HEK293 (cell line): ENCODE results near the gene MORN1.

Experiments
- CTCF ChIP-seq: fragments of 450-650 bp; formaldehyde crosslinking; IDR thresholded peaks from 2 replicates; pipeline ENCODE4 v1.5.1; 2016; ENCODE audit warnings: missing biosample characterization, missing genetic modification characterization
- INSM2 ChIP-seq: fragments of 450-650 bp; formaldehyde crosslinking; IDR thresholded peaks from 2 replicates; pipeline ENCODE4 v1.5.1; 2016; ENCODE audit warnings: missing biosample characterization, missing genetic modification characterization
- KLF8 ChIP-seq: fragments of 450-650 bp; formaldehyde crosslinking; IDR thresholded peaks from 2 replicates; pipeline ENCODE4 v1.5.1; 2016; ENCODE audit warnings: missing biosample characterization, missing genetic modification characterization
- REST ChIP-seq: fragments of 450-650 bp; formaldehyde crosslinking; IDR thresholded peaks from 2 replicates; pipeline ENCODE4 v1.5.1; 2016; ENCODE audit warnings: missing biosample characterization, missing genetic modification characterization
- SP7 ChIP-seq: fragments of 450-650 bp; formaldehyde crosslinking; IDR thresholded peaks from 2 replicates; pipeline ENCODE4 v1.5.1; 2016; ENCODE audit warnings: missing biosample characterization, missing genetic modification characterization
- TSHZ1 ChIP-seq: fragments of 450-650 bp; formaldehyde crosslinking; IDR thresholded peaks from 2 replicates; pipeline ENCODE4 v1.5.1; 2016; ENCODE audit warnings: missing biosample characterization, missing genetic modification characterization, borderline replicate concordance
- YY1 ChIP-seq: fragments of 450-650 bp; formaldehyde crosslinking; IDR thresholded peaks from 2 replicates; pipeline ENCODE4 v1.5.1; 2018; ENCODE audit warnings: missing biosample characterization, missing genetic modification characterization
- ZNF140 ChIP-seq: fragments of 450-650 bp; formaldehyde crosslinking; IDR thresholded peaks from 2 replicates; pipeline ENCODE4 v1.5.1; 2016; ENCODE audit warnings: missing biosample characterization, missing genetic modification characterization
- ZNF248 ChIP-seq: fragments of 450-650 bp; formaldehyde crosslinking; IDR thresholded peaks from 2 replicates; pipeline ENCODE4 v1.5.1; 2017; ENCODE audit warnings: missing biosample characterization, missing genetic modification characterization
- ZNF292 ChIP-seq: fragments of 450-650 bp; formaldehyde crosslinking; IDR thresholded peaks from 2 replicates; pipeline ENCODE4 v1.5.1; 2016; ENCODE audit warnings: low read depth, missing biosample characterization, missing genetic modification characterization, borderline replicate concordance
- ZNF391 ChIP-seq: fragments of 450-650 bp; formaldehyde crosslinking; IDR thresholded peaks from 2 replicates; pipeline ENCODE4 v1.5.1; 2016; ENCODE audit warnings: low read depth, missing biosample characterization, missing genetic modification characterization, borderline replicate concordance
- ZNF707 ChIP-seq: fragments of 450-650 bp; formaldehyde crosslinking; IDR thresholded peaks from 2 replicates; pipeline ENCODE4 v1.5.1; 2016; ENCODE audit warnings: missing biosample characterization, missing genetic modification characterization
- ZSCAN18 ChIP-seq: fragments of 450-650 bp; formaldehyde crosslinking; IDR thresholded peaks from 2 replicates; pipeline ENCODE4 v1.5.1; 2016; ENCODE audit warnings: missing biosample characterization, missing genetic modification characterization

- TF ChIP-seq TSHZ1 (tag by site-specific recombination) (no peak), CTCF (tag by site-specific recombination) (no peak), INSM2 (tag by site-specific recombination) (no peak), ZNF707 (tag by site-specific recombination) (no peak), ZNF391 (tag by site-specific recombination) (no peak), YY1 (tag by site-specific recombination) (no peak), REST (tag by site-specific recombination) (no peak), KLF8 (no peak), ZNF140 (tag by site-specific recombination) (no peak), ZSCAN18 (no peak), SP7 (tag by site-specific recombination) (no peak), ZNF248 (tag by site-specific recombination) (no peak), ZNF292 (tag by site-specific recombination) (no peak)
Observed at GRCh38 chr1:2417833-2418225, 26.5 kb upstream of the MORN1 start.
